Inferior parietal cortex (tissue), 1 donor: ENCODE results near the gene MID1.

Experiments
- DNase-seq: peaks from one replicate; pipeline ENCODE4 v3.0.0-alpha.2; 2016; ENCODE audit errors: extremely low spot score

MID1 gene

GRCh38 chrX:10531927-10532326, 88.5 kb downstream of the MID1 start:
- no peak for DNase-seq

DNA sequence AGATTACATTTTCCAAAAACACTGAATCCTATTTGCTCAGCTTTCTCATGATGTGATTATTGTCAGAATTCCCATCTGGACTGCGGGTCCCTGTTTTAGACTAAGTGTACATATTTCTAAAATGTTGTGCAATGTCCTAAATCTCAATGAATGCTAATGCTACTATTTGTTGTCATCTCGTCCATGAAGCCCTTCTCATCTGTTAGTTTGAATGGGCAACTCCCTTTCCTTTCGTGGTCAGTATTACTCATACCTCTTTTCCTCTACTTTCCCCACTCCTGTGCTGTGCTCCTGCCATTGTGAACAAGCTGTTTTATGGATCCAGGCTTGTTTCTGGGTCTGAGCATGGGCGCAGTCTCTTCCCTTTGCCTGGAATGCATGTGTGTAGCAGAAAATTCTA, 91.0 kb downstream of the MID1 start:
- DNase-seq: no peak

DNA sequence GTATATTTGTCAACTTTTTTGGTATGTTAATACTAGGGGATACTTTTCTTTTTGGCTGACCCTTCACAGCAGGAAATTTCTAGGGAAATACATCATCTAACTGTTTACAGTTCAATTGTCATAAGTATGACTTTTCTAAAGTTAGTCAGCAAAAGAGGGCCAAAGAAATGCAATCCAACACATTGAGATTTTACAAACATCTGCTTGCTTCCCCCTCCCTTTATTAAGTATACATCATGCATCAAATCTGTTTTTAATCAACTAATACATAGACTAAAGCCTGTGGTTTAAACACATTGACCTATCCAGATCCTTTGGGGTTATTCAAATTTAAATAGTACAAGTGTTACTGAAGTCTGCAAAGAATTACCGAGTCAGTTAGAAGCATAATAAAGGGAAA, 93.9 kb downstream of the MID1 start:
- DNase-seq: no peak

- DNase-seq: no peak
These were observed 94.8 kb downstream of the MID1 start for GRCh38 chrX:10525381-10526120.

GRCh38 chrX:10524578-10524977, 95.8 kb downstream of the MID1 start:
- no peak for DNase-seq

DNA sequence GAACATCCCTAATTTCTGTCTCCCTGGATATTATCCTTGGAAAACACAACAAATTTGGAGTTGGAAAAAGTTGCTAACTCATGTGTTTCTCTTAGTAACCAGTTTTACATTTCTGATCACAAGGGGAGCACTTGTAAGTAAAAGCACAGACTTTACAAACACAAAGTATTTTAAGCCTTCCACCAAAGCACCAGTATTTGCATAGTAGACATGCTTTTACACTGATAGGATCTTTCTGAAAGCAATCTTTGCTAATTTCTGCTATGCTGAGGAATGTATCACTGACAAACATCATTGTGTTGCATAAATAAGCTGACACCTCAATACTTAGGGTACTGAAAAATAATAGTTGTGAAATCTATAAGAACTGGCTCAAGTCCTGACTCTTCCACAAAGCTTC, 100.6 kb downstream of the MID1 start:
- no peak for DNase-seq

DNA sequence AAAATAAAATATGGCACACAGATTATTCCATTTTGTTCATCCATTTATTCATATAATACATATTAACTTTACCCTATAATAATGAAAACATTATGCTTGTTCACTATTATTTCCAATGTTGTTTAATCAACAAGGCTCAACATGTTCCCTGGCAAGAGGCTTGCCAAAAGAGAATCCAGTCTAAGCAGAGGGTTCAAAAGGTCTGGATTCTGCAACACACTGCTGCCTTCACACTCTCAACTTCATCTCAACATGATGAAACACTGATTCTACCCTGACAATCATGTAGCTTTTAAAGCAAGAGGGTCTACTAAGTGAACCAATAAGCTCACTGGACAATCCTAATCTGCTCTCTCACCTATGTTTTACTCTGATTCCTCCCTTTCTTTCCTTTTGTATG, 101.1 kb downstream of the MID1 start:
- no peak for DNase-seq

DNA sequence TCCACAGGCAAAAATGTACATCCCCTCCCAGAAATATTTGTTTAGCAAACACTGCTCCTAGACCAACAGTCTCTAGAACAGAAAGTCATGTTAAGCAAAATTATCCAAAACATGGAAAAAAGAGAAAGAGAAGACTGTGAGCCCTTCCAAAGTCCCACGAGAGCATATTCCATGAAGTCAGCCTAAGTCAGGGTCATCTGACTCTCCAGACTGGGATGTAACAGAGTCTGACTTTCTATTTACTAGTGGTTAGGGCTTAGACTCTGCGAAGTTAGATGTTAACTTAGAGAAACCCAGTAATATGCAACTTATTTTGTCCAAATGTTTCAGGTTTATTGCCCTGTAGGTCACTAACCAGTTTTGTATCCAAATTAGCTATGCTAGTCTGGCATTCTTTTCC, 102.3 kb downstream of the MID1 start:
- DNase-seq: no peak

- no peak for DNase-seq
These were observed 103.5 kb downstream of the MID1 start for GRCh38 chrX:10516781-10517322.

DNA sequence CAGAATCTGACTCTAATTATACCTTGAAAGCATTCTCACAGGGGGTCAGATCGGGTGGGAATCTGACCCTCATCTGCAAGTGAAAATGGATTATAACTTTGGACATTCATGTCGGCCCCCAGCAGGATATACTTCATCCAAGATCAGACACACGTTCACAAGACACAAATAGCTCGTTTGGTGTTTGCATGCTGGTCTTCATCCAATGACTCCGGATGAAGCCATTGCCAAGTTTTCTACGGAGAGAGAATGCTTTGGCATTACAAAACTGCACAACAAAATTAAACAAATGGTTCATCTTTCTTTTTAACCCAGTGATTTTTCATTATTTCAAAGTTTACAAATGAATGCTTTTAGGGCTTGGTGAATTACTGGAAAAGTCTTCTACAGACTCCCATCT, 105.5 kb downstream of the MID1 start:
- no peak for DNase-seq

GRCh38 chrX:10513974-10514373, 106.4 kb downstream of the MID1 start:
- DNase-seq: no peak

GRCh38 chrX:10512741-10513140, 107.6 kb downstream of the MID1 start:
- DNase-seq: no peak

DNA sequence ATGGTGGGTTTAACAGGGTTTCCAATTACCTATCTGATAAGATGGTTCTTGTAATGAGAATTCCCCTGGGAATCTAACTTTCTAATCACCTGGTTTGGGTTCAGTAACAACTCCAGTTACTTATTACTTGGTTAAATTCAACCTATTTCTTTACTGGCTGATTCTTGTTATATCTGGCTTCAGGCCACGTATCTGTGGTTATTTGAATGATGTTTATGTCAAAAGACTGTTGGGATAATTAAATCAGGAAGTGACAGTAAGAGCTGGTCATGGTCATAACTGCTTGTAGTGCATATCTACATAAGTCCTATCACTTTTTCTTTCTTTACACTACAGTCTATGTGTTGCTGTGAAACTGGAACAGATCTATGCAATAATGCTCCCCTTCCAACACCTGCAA, 108.1 kb downstream of the MID1 start:
- no peak for DNase-seq

DNA sequence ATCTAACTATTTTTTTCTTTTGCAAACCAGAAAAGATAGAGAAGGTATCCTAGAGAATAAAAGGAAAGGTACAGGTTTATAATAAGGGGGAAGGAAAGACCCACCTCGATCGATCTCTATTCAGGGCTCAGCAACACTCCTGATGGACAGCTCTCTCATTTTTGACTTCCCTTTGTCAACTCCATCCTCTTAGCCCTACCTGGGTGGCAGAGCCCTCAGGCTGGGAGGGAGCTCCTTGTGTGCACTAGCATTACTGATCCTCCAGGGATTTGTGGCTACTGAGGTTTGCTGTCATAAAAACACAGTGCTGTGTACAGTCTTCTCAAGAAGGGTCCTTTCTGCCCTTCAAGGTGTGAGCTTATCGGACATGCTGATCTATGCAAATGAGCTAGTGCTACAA, 111.0 kb downstream of the MID1 start:
- no peak for DNase-seq

GRCh38 chrX:10508891-10509290, 111.5 kb downstream of the MID1 start:
- no peak for DNase-seq

GRCh38 chrX:10507876-10508275, 112.5 kb downstream of the MID1 start:
- DNase-seq: no peak

GRCh38 chrX:10507181-10507580, 113.2 kb downstream of the MID1 start:
- DNase-seq: no peak

- DNase-seq: no peak
These were observed 113.6 kb downstream of the MID1 start for GRCh38 chrX:10506781-10507180.

DNA sequence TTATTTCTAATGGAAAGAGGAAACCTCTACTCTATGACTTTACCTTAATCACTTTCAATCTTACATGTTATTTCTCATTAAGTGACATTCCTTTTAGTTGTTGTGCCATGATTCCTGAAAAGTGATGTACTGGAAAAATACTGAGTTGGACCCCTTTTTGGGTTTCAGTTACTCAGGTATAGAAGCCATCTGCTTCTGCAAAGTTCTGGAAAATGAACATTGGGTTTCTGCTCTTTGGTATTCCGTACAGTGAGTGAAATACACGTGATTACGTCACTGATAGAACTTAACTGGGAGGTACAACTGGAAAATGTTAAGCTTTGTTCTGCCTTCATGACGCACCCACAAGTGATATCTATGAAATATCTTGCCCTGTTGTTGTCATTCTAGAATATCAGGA, 114.7 kb downstream of the MID1 start:
- DNase-seq: no peak

GRCh38 chrX:10502961-10503360, 117.4 kb downstream of the MID1 start:
- no peak for DNase-seq

DNA sequence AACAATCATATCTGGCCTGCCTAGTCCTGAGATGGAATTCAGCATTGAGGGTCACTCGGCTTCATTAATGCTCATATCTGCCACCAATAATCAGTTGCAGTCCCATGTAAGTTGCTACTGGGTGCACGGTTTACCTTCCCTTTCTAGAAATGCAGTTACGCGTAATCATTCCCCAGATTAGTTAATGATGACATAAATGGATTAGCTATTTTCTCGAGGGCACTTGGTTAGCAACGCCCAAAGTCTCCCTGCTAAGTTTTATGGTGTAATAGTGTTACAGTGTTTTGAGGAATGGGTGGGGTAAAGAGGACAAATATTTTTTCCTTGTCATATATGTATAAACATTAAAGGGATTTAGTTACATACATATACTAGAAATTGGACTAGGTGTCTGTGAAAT, 118.8 kb downstream of the MID1 start:
- DNase-seq: no peak

DNA sequence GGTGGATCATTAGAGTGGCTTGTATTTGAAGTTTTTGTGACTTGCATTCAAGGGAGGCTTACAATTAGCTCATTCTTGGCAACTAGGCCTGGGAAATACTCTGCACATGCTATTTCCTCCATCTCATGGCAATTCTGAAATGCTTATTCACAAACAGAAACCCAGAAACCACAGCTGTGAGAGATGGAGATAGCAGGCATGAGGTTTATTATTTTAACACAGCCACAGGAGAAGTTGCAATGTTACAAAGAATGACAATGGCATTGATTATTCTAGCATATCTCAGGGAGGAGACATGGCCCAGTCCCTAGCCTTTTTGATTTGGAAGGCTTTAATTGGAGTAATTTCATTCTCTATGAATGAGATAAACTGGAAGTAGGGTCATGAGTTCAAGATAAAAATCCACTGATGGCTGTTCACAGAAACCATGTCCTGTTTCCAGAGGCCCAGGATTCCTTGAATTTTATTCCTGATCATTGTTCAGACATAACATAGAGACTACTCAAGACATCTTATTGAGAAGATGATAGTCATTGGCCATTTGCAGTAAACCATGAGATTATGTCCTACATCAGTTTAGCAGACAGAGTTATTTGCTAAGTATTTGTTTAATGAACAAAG, 123.9 kb downstream of the MID1 start:
- no peak for DNase-seq

GRCh38 chrX:10495677-10496076, 124.7 kb downstream of the MID1 start:
- DNase-seq: no peak

DNA sequence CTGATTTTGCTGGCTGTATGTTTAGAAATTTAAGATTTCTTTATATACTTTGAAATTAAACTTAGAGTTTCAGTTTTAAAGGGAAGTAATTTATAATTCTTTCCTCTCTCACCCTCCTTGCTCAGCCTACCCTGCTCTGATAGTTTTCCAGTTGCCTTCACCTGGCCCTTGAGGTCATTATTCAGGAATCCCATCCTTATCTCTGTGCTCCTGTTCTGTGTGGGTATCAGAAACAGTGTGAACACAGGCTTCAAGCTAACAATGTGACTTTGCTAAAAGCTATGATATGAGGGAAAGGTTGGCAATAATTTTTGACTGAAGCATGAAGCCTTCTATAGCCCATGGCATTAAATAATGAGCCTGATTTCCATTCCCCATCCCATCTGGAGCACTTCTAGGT, 128.1 kb downstream of the MID1 start:
- DNase-seq: no peak
